A549 (cell line): ENCODE results near the gene UTS2B.

ENCODE experiments used
- EP300 ChIP-seq, 2 experiments: fragments of >200 bp; sonication (Bioruptor Twin); formaldehyde crosslinking; IDR thresholded peaks; 2 replicates in 1 of 2; 3 replicates in 1 of 2; pipeline ENCODE4 v1.6.1; 2016 to 2017
- TF ChIP-seq, protein P1 (sequence below): fragments of 200-600 bp; sonication (generic); IDR thresholded peaks from 2 replicates; pipeline ENCODE4 v1.6.1; 2016; ENCODE audit warnings: antibody characterized with exemption, mild to moderate bottlenecking, moderate library complexity
- TF ChIP-seq, protein P2 (sequence below): fragments of 450-650 bp; IDR thresholded peaks from 2 replicates; pipeline ENCODE4 v1.6.1; 2014; ENCODE audit warnings: antibody characterized with exemption
- TF ChIP-seq, protein P3 (sequence below): fragments of >200 bp; sonication (Bioruptor Twin); formaldehyde crosslinking; IDR thresholded peaks from 3 replicates; pipeline ENCODE4 v1.5.1; 2016

GRCh38 chr3:191362524-191363090 lies 32.3 kb upstream of the UTS2B start:
- no peak for TF ChIP-seq EP300 (IDR thresholded peaks at IDR 0.05)
- TF ChIP-seq, protein P1, sequence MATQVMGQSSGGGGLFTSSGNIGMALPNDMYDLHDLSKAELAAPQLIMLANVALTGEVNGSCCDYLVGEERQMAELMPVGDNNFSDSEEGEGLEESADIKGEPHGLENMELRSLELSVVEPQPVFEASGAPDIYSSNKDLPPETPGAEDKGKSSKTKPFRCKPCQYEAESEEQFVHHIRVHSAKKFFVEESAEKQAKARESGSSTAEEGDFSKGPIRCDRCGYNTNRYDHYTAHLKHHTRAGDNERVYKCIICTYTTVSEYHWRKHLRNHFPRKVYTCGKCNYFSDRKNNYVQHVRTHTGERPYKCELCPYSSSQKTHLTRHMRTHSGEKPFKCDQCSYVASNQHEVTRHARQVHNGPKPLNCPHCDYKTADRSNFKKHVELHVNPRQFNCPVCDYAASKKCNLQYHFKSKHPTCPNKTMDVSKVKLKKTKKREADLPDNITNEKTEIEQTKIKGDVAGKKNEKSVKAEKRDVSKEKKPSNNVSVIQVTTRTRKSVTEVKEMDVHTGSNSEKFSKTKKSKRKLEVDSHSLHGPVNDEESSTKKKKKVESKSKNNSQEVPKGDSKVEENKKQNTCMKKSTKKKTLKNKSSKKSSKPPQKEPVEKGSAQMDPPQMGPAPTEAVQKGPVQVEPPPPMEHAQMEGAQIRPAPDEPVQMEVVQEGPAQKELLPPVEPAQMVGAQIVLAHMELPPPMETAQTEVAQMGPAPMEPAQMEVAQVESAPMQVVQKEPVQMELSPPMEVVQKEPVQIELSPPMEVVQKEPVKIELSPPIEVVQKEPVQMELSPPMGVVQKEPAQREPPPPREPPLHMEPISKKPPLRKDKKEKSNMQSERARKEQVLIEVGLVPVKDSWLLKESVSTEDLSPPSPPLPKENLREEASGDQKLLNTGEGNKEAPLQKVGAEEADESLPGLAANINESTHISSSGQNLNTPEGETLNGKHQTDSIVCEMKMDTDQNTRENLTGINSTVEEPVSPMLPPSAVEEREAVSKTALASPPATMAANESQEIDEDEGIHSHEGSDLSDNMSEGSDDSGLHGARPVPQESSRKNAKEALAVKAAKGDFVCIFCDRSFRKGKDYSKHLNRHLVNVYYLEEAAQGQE, result no peak
- TF ChIP-seq, protein P2, sequence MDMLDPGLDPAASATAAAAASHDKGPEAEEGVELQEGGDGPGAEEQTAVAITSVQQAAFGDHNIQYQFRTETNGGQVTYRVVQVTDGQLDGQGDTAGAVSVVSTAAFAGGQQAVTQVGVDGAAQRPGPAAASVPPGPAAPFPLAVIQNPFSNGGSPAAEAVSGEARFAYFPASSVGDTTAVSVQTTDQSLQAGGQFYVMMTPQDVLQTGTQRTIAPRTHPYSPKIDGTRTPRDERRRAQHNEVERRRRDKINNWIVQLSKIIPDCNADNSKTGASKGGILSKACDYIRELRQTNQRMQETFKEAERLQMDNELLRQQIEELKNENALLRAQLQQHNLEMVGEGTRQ, result no peak
- TF ChIP-seq, protein P3, sequence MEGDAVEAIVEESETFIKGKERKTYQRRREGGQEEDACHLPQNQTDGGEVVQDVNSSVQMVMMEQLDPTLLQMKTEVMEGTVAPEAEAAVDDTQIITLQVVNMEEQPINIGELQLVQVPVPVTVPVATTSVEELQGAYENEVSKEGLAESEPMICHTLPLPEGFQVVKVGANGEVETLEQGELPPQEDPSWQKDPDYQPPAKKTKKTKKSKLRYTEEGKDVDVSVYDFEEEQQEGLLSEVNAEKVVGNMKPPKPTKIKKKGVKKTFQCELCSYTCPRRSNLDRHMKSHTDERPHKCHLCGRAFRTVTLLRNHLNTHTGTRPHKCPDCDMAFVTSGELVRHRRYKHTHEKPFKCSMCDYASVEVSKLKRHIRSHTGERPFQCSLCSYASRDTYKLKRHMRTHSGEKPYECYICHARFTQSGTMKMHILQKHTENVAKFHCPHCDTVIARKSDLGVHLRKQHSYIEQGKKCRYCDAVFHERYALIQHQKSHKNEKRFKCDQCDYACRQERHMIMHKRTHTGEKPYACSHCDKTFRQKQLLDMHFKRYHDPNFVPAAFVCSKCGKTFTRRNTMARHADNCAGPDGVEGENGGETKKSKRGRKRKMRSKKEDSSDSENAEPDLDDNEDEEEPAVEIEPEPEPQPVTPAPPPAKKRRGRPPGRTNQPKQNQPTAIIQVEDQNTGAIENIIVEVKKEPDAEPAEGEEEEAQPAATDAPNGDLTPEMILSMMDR, result no peak
